Daoy (cell line): ENCODE results near the gene LRRC56. TPM values are rescaled to one million over a fixed set of nuclear protein-coding genes. Genes with fewer than 3 reads are reported as not detected.
A peak's percentile ranks its signal among the peaks of the same experiment; 100 is the strongest.

Source experiments
- DNase-seq: peaks from one replicate; pipeline ENCODE4 v3.0.0-alpha.2; 2015; ENCODE audit warnings: low read depth
- total RNA-seq: library from RNA; depleted of rRNA; stranded (reverse); fragments of >200 nt; shearing (Covaris generic); gene quantifications from 2 replicates; pipeline ENCODE4 v1.2.3, GENCODE V29; 2014

LRRC56 gene
- total RNA-seq, 1 experiment from 2014 or later = 0.11 TPM

GRCh38 chr11:520428-521176 lies 16.7 kb upstream of the LRRC56 start:
- no peak for DNase-seq

GRCh38 chr11:521177-521688 lies 16.1 kb upstream of the LRRC56 start:
- no peak for DNase-seq

- DNase-seq = no peak
Measured at GRCh38 chr11:526192-526591, 11.1 kb upstream of the LRRC56 start.

GRCh38 chr11:528166-528814 lies 9.0 kb upstream of the LRRC56 start:
- no peak for DNase-seq

- DNase-seq = no peak
Measured at GRCh38 chr11:528815-529727, 8.3 kb upstream of the LRRC56 start.

- DNase-seq = no peak
Measured at GRCh38 chr11:529728-530411, 7.5 kb upstream of the LRRC56 start.

- DNase-seq = no peak
Measured at GRCh38 chr11:530960-531831, 6.1 kb upstream of the LRRC56 start.

- no peak for DNase-seq
Measured at GRCh38 chr11:531919-532526, 5.3 kb upstream of the LRRC56 start.

GRCh38 chr11:532527-532985 lies 4.8 kb upstream of the LRRC56 start:
- DNase-seq = no peak

- DNase-seq = no peak
Measured at GRCh38 chr11:532986-533585, 4.2 kb upstream of the LRRC56 start.

- no peak for DNase-seq
Measured at GRCh38 chr11:533586-534395, 3.5 kb upstream of the LRRC56 start.

GRCh38 chr11:534396-535209 lies 2.7 kb upstream of the LRRC56 start:
- DNase-seq = no peak

GRCh38 chr11:535210-535518 lies 2.2 kb upstream of the LRRC56 start:
- DNase-seq = no peak

GRCh38 chr11:535519-536454 lies 1.5 kb upstream of the LRRC56 start, which contains the start of gene HRAS:
HRAS (minus strand) TSS chr11:535576.
- DNase-seq = peak; percentile 95

- peak; percentile 1 for DNase-seq
Measured at GRCh38 chr11:537622-538430, 499 bp downstream of the LRRC56 start.
